ENCODE results near the gene IFNL4. TPM values are rescaled to one million over a fixed set of nuclear protein-coding genes. Genes with fewer than 3 reads are reported as not detected.

IFNL4 gene
- total RNA-seq, 1 experiment from 2014 or later: not detected

- Histone ChIP-seq H3K27me3 (replicated peaks; ENCODE audit: insufficient read depth, low read depth, low read length, poor library complexity) (peaks cover 54% of the 10 kb centered on the region), H3K27ac (ENCODE audit: low read depth, low read length, poor library complexity, severe bottlenecking) (no peak overlapping the region), H3K4me1 (ENCODE audit: insufficient read depth, low read length, poor library complexity, severe bottlenecking) (no peaks in the 10 kb centered on the region), H3K36me3 (ENCODE audit: insufficient read depth, low read length, poor library complexity, severe bottlenecking) (no peaks in the 10 kb centered on the region), H3K4me3 (ENCODE audit: low read depth, low read length, poor library complexity, severe bottlenecking) (no peak overlapping the region), H3K9me3 (ENCODE audit: low read depth, low read length, poor library complexity, severe bottlenecking) (no peaks in the 10 kb centered on the region)
- TF ChIP-seq CTCF (conservative IDR thresholded peaks at IDR 0.05; ENCODE audit: low read depth, low read length) (no peak), EZH2 (IDR thresholded peaks at IDR 0.05; ENCODE audit: borderline replicate concordance, low read depth, low read length, poor library complexity, severe bottlenecking) (no peak)
- no peak for DNase-seq (ENCODE audit: low spot score)
- intact Hi-C loops (cut with micrococcal nuclease; ENCODE audit: unreplicated experiment): no loop called here
- POLR2A ChIA-PET (ENCODE audit: low non-redundant PET): no interaction called here
- BruUV-seq (replicated peaks): no TSS peak
- CTCF ChIA-PET: no interaction called here
These were observed 13.8 kb upstream of the IFNL4 start for GRCh38 chr19:39262496-39262895.

GRCh38 chr19:39261704-39262103, 13.0 kb upstream of the IFNL4 start:
- Histone ChIP-seq H3K27ac (ENCODE audit: low read depth, low read length, poor library complexity, severe bottlenecking) (no peak overlapping the region), H3K4me3 (ENCODE audit: low read depth, low read length, poor library complexity, severe bottlenecking) (no peak overlapping the region), H3K9me3 (ENCODE audit: low read depth, low read length, poor library complexity, severe bottlenecking) (no peaks in the 10 kb centered on the region), H3K36me3 (ENCODE audit: insufficient read depth, low read length, poor library complexity, severe bottlenecking) (no peaks in the 10 kb centered on the region), H3K27me3 (replicated peaks; ENCODE audit: insufficient read depth, low read depth, low read length, poor library complexity) (peaks cover 54% of the 10 kb centered on the region), H3K4me1 (ENCODE audit: insufficient read depth, low read length, poor library complexity, severe bottlenecking) (no peaks in the 10 kb centered on the region)
- no peak for DNase-seq (ENCODE audit: low spot score)
- TF ChIP-seq EZH2 (IDR thresholded peaks at IDR 0.05; ENCODE audit: borderline replicate concordance, low read depth, low read length, poor library complexity, severe bottlenecking): no peak
- TF ChIP-seq CTCF (conservative IDR thresholded peaks at IDR 0.05; ENCODE audit: low read depth, low read length): no peak
- intact Hi-C loops (cut with micrococcal nuclease; ENCODE audit: unreplicated experiment): no loop called here
- BruUV-seq (replicated peaks): no TSS peak
- POLR2A ChIA-PET (ENCODE audit: low non-redundant PET): no interaction called here
- CTCF ChIA-PET: no interaction called here

GRCh38 chr19:39257227-39257626, 8.6 kb upstream of the IFNL4 start:
- Histone ChIP-seq H3K9me3 (ENCODE audit: low read depth, low read length, poor library complexity, severe bottlenecking) (no peaks in the 10 kb centered on the region), H3K27ac (ENCODE audit: low read depth, low read length, poor library complexity, severe bottlenecking) (no peak overlapping the region), H3K4me3 (ENCODE audit: low read depth, low read length, poor library complexity, severe bottlenecking) (no peak overlapping the region), H3K27me3 (replicated peaks; ENCODE audit: insufficient read depth, low read depth, low read length, poor library complexity) (peaks cover 22% of the 10 kb centered on the region), H3K36me3 (ENCODE audit: insufficient read depth, low read length, poor library complexity, severe bottlenecking) (no peaks in the 10 kb centered on the region), H3K4me1 (ENCODE audit: insufficient read depth, low read length, poor library complexity, severe bottlenecking) (no peaks in the 10 kb centered on the region)
- TF ChIP-seq CTCF (conservative IDR thresholded peaks at IDR 0.05; ENCODE audit: low read depth, low read length) (no peak), EZH2 (IDR thresholded peaks at IDR 0.05; ENCODE audit: borderline replicate concordance, low read depth, low read length, poor library complexity, severe bottlenecking) (no peak)
- DNase-seq (ENCODE audit: low spot score): no peak
- ChIA-PET CTCF (no interaction called here), POLR2A (ENCODE audit: low non-redundant PET) (no interaction called here)
- intact Hi-C loops (cut with micrococcal nuclease; ENCODE audit: unreplicated experiment): no loop called here
- BruUV-seq (replicated peaks): no TSS peak

All from A673 (cell line).